Measurements from ENCODE around the gene VAC14.
A peak's percentile ranks its signal among the peaks of the same experiment; 100 is the strongest.
"Not testable (repeated sequence)": the region's sequence is repeated elsewhere in the genome, so short reads cannot be mapped to it uniquely, and the experiment has no call there.

VAC14 gene

GRCh38 chr16:70800781-70801480 is at the start of gene VAC14:
Gene VAC14, minus strand, starts transcription at chr16:70801158. Its CDS starts 258 bp downstream, at chr16:70800900.
- peak; percentile 97 for DNase-seq

DNA sequence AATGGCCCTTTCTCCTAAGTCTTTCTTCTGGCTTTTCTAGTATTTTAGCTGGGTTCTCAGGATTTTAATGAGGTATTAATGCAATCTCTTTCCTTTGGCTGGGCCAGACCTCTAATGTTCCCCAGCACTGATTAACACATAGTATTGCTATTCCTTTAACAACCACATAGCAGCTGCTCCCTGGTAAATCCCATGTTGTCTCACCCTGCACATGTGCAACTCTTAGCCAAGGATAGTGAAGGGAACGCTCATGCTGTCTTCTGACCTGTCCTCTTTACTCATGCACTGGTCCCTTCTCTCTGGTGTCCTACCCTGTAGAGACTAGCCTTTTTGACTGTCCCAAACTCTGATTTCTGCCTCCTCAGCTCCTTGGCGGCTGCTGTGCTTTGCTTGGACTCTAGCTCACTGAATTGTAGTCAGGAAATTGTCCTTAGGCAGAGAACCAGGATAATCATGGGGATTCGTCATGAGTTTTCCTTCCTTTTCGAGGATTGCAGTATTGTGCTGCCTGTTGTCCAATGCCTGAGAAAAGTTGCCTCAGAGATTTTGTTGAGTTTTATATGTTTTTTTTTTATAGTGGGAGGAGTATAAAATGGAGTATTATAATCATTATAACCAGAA is 22.6 kb upstream of the VAC14 start:
- DNase-seq, result not testable (repeated sequence)

- DNase-seq, result not testable (repeated sequence)
These were observed 21.8 kb upstream of the VAC14 start for GRCh38 chr16:70822734-70823133.

GRCh38 chr16:70818088-70818487 is 17.1 kb upstream of the VAC14 start:
- not testable (repeated sequence) for DNase-seq

DNA sequence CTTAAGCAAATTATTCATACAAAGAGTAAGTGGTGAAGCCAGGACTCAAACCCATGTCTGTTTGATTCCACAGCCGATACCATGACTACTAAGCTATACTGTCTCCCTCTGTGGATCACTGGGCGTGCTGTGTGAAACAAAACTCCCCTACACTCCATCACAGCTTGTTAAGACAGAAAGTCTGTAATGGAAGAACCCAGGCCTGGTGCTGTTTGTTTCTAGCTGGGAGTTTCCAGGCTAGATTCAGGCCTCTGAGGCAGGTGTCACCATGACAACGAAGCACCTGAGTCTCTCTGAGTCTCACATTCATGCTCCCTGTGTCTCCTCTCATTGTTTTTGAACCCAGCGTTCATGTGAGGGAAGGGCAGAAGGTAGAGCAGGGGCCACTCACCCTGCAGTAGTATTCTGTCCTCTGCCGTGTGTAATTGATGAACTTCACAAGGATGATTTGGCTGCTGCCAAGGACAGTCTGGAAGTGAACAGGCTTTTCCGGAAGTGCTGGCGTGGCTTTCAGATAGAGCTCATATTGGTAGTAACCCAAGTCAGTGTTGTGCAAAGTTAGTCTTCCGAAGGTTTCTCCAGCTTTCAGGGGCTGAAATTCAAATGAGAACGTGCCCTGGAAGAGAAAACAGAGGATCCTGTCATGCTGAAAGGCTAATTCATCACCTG is 8.6 kb upstream of the VAC14 start:
- no peak for DNase-seq

DNA sequence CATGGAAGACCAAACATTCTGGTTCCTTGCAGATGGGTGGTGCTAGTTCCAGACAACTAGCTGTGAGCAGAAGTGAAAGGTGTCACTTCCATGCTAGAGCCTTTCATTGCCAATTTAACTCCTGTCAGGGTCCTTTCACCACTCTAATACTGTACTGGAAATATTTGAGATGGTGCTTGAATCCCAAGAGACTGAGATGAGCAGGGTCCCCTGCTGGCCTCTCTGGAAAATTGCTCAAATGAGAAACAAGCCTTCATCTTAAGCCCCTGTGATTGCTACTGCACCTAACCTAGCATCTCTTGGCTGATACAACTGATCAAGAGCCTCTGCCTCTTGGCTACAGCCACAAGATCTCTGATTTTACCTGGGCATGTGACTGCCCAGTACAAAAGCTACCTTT is 7.4 kb upstream of the VAC14 start:
- no peak for DNase-seq

- no peak for DNase-seq
These were observed 4.8 kb upstream of the VAC14 start for GRCh38 chr16:70805787-70806186.

- no peak for DNase-seq
These were observed 4.4 kb upstream of the VAC14 start for GRCh38 chr16:70805380-70805779.

GRCh38 chr16:70804734-70805169 is 3.8 kb upstream of the VAC14 start:
- DNase-seq, result no peak

DNA sequence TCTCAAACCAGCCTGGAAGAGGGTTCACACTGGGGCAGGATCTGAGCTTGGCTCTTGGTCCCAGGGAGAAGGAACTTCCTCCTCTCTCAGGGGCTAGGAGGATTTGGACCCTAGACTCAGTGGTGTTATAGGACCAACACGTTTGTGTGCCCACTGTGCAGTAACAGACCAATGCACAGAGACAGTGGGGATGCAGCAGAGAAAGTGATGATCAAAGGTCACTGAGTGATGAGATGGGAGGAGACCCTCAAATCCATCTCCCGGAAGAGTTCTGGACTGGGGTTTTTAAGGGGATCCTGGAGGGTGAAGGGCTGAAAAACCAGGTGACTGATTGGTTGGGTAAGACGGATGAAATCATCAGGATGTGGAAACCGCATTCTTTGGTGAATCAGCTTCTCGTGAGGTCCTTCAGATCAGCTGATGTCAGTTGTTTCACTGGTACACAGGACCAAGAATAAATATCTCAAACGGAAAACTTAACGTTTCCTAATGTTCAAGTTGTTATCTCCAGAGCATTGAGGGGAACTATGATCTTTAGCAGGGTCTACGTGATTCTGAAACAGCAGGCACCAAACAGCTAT is 3.3 kb upstream of the VAC14 start:
- no peak for DNase-seq

DNA sequence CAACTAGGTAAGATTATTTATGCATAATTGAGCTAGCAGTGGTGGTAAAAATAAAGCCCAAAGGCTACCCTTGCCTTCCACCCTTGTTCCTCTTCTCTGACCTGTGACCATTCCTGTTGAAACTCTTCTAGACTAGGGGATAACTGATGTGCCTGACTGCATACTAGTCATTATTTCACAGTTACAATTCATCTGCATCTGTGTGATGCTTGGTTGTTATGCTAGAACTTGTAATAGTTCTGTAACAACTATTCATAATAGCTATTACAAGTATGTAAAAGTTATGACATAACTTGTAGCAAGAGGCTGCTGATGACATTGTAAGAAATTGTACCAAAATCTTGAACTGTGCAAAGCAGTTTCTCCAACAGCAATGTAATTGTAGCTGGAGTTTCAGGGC is 2.4 kb upstream of the VAC14 start:
- DNase-seq, result no peak

GRCh38 chr16:70801611-70802010 is 653 bp upstream of the VAC14 start:
- DNase-seq, result no peak

DNA sequence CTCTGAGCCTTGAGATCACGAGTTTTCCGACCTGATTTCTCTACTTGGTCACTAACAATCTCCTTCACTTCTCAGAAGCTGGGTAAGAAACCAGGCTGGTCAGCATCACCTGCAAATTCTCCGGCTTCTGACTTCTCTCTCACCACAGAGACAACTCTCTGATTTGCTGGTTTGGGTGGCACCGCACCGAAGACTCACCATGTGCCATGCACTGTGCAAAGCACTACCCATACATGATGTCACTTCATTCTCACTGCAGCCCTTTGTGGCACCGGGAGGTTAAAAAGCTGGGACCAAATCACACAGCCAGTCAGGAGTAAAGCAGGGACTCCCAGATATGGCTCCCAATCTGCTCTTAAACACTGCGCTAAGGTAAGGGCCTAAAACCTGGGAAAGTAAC is 647 bp downstream of the VAC14 start:
- DNase-seq, result no peak

- DNase-seq, result no peak
These were observed 4.7 kb downstream of the VAC14 start for GRCh38 chr16:70796301-70796700.

DNA sequence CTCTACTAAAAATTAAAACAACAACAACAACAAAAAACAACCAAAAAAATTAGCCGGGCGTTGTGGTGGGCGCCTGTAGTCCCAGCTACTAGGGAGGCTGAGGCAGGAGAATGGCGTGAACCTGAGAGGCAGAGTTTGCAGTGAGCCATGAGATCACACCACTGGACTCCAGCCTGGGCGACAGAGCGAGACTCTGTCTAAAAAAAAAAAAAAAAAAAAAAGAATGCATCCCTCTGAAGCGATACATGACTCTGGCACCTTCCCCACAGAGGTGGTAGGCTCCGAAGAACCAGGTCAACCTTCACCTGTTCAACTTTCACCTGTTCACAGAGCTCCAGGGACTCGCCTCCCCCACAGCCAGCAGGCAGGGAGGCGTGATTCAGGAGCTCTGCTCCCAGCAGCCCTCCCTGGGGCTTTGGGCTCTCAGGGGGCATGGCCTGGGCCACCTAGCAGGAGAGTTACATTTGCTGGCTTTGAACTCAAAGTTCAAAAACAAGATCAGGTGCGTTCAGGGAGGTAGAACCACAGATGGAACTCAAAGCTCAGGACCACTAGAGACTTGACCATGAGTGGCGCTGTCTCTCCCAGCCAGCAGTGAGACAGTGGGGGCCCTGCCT is 5.6 kb downstream of the VAC14 start:
- no peak for DNase-seq

DNA sequence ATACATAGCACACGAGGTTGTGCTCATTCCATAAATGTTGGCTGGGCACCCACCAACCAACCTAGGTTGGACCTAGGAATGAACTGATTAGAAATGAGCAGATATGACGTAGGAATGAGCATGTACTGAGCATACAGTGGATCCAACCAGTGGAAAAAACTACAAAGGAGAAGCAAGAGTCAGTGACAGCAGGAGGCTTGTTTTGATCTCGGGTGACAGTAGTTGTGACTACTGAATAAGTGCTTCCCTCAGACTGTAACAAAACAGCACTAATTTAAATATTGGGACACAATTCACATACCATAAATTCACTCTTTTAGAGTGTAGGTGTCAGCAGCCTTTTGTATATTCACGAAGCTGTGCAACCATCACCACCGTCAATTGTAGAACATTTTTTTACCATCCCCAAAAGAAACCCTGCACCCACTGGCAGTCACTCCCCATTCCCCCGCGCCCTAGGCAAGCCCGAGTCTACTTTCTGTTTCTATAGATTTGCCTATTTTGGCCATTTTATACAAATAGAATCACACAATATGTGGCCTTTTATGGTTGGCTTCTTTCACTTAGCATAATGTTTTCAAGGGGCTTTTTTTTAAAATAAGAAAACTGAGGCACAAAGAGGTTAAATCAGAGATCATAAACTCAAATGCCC is 7.0 kb downstream of the VAC14 start:
- no peak for DNase-seq

- no peak for DNase-seq
These were observed 10.1 kb downstream of the VAC14 start for GRCh38 chr16:70790815-70791214.

DNA sequence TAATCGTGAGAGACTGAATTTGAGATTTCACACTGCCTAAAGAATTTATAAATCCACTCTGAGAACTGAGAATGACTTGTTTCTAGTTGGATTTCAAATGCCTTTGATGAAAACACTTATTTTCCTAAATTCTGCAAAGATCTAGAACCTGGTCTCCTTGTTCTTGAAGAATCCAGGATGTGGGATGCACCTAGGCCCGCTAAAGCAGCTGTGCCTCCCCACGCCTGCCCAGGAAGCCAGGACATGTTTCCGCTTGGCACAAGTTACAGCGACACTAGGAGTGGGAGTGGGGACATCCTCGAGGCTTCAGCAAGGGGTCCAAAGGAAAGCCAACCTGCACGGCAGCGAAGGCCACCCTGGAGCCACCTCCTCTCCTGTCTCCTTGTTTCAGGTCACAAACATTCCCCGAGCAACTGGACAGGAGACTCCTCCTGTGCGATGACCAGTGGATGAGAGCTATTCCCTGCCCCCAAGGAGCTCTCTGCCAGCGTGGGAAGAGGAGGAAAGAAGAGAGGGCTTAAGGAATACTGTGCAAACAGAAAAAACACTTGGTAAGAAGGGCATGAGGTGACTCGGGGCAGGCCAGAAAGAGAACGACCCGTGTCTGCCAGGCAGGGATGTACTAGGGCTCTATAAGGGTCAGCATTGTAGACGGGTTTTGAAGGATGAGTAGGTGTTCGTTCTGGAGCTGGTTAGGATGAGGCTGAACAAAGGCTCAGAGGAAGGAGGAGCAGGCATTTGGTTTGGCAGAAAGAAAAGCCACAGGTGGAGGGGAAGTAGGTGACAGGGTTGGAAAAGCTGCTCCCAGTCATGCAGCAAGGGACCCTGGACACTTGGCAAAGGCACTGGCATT is 11.1 kb downstream of the VAC14 start:
- DNase-seq, result no peak

- no peak for DNase-seq
These were observed 12.0 kb downstream of the VAC14 start for GRCh38 chr16:70788668-70789594.

DNA sequence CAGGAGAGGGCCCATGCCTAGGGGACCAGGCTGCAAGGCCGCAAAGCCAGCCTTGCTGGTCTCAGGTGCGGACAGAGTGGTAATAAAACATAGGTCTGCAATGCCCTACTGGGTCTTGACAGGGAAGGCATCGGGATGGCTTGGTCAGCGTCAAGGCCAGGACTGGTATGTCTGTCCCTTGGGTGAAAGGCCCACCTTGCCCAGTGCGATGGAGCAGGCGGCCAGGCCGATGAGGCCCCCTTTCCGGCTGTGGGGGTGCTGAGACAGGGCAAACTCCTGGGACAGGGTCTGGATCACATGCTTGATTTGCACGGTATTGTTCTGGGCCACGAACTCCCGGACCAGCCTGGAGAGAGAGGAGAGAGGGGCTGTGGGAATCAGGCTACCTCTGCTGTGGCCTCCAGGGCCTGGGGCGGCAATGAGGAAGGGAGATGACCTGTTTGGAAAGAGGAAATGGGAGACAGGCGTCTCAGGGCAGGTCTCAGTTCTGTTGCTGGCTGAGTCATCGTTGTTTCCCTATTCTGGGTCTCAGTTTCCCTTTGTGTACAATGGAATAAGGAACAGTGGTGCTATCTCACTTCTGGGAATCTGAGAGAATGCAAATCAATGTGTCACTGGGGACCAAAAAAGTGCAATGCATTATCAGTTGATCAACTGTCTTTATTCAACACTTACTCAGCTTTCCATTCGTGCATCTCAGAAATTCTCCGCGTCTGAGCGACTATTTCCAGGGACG is 14.8 kb downstream of the VAC14 start:
- DNase-seq, result no peak
